Activated B cell treated with CpG ODN at 0.5 μM for 24 hours (primary cell): Measurements from ENCODE around the gene RC3H1. TPM values are rescaled to one million over a fixed set of nuclear protein-coding genes. Genes with fewer than 3 reads are reported as not detected.
"Not testable (repeated sequence)": the region's sequence is repeated elsewhere in the genome, so short reads cannot be mapped to it uniquely, and the experiment has no call there.

Source experiments
- ATAC-seq: fragments of 200-7000 bp; cut with Tn5 transposase; one replicate; pipeline ENCODE4 v1.10.0; 2021; ENCODE audit warnings: low read depth, mild to moderate bottlenecking, moderate library complexity
- CTCF ChIA-PET: fragments of 350-600 bp; sonication (Branson Sonifier 250); formaldehyde crosslinking; loops from one replicate; lab custom pipeline; 2021; ENCODE audit warnings: antibody characterized with exemption; lab: Charles Lee
- POLR2A ChIA-PET: fragments of 350-600 bp; sonication (Branson Sonifier 250); formaldehyde crosslinking; loops from one replicate; lab custom pipeline; 2021; ENCODE audit warnings: antibody characterized with exemption; lab: Charles Lee
- DNase-seq: peaks from one replicate; pipeline ENCODE4 v3.0.0; 2022
- H3K27ac Mint-ChIP-seq: one replicate; pipeline ENCODE4 v1.8.0; 2020; ENCODE audit warnings: mixed read lengths
- H3K27me3 Mint-ChIP-seq: one replicate; pipeline ENCODE4 v1.8.0; 2021; ENCODE audit warnings: mixed read lengths
- H3K36me3 Mint-ChIP-seq: one replicate; pipeline ENCODE4 v1.8.0; 2021; ENCODE audit warnings: low read depth, mixed read lengths
- H3K4me1 Mint-ChIP-seq: one replicate; pipeline ENCODE4 v1.8.0; 2021; ENCODE audit warnings: mixed read lengths
- H3K4me3 Mint-ChIP-seq: one replicate; pipeline ENCODE4 v1.8.0; 2020; ENCODE audit warnings: mild to moderate bottlenecking, mixed read lengths
- H3K9me3 Mint-ChIP-seq: one replicate; pipeline ENCODE4 v1.8.0; 2020; ENCODE audit warnings: mixed read lengths
- CTCF ChIP-seq: fragments of 200-600 bp; IDR thresholded peaks from one replicate; pipeline ENCODE4 v1.8.0; 2022; ENCODE audit warnings: antibody characterized with exemption, mild to moderate bottlenecking
- intact Hi-C: fragments of 100-400 bp; cut with micrococcal nuclease; formaldehyde crosslinking; loops from one replicate; pipeline ENCODE4 v1.15.1; 2024
- total RNA-seq: library from RNA; stranded (reverse); gene quantifications from 2 replicates; pipeline ENCODE4 v1.2.3, GENCODE V29; 2022

The RC3H1 gene
- 45.6 and 55.6 TPM in 2 replicates for total RNA-seq

GRCh38 chr1:174022080-174022975 is at the start of gene RC3H1:
TSS of gene RC3H1 (minus strand) at chr1:174022357. CDS start at chr1:173992985, 29,372 bp downstream.
- peak; percentile 88 for DNase-seq
- no peaks in the 10 kb centered on the region for H3K27me3 Mint-ChIP-seq
- peaks cover 42% of the 10 kb centered on the region for H3K4me1 Mint-ChIP-seq
- peaks cover 17% of the 10 kb centered on the region for H3K36me3 Mint-ChIP-seq
- no peak for TF ChIP-seq CTCF
- ChIA-PET POLR2A (interaction anchor here (0.6 to 2.3 kb wide), 29 partner anchors 9 to 1490 kb away, joined by 3 to 22 read pairs (median 5); partner anchors contain the start of genes CACYBP, CENPL, DARS2 and GAS5), CTCF (interaction anchor here (0.7 to 1.2 kb wide), 2 partner anchors 195 to 233 kb away, joined by 3 read pairs; no protein-coding TSS in a partner anchor)
- H3K27ac Mint-ChIP-seq: peak within 1 kb of the TSS; percentile 96
- peak within 1 kb of the TSS; percentile 97 for H3K4me3 Mint-ChIP-seq
- intact Hi-C loops: loop anchor here (1.0 to 5.0 kb wide), 10 partner anchors 137 to 1490 kb away; partner anchors contain the start of genes CACYBP, CENPL, DARS2 and MRPS14
- no peaks in the 10 kb centered on the region for H3K9me3 Mint-ChIP-seq
- ATAC-seq: peak; percentile 93

- CTCF ChIA-PET: no interaction called here
- H3K27me3 Mint-ChIP-seq: peaks cover 3% of the 10 kb centered on the region
- ATAC-seq (no peak), DNase-seq (no peak)
- H3K36me3 Mint-ChIP-seq: no peaks in the 10 kb centered on the region
- H3K9me3 Mint-ChIP-seq: no peaks in the 10 kb centered on the region
- H3K27ac Mint-ChIP-seq: no peak overlapping the region
- POLR2A ChIA-PET: no interaction called here
- TF ChIP-seq CTCF: no peak
- intact Hi-C loops: loop anchor here (5.0 kb wide), 1 partner anchor 638 kb away; no protein-coding TSS in a partner anchor
- no peak overlapping the region for H3K4me3 Mint-ChIP-seq
- no peaks in the 10 kb centered on the region for H3K4me1 Mint-ChIP-seq
Measured at GRCh38 chr1:174070614-174071013, 48.5 kb upstream of the RC3H1 start.

GRCh38 chr1:174068000-174068399 is 45.8 kb upstream of the RC3H1 start:
- ChIA-PET CTCF (no interaction called here), POLR2A (no interaction called here)
- Mint-ChIP-seq H3K27me3 (peaks cover 2% of the 10 kb centered on the region), H3K27ac (no peak overlapping the region), H3K4me3 (no peak overlapping the region), H3K36me3 (no peaks in the 10 kb centered on the region), H3K4me1 (no peaks in the 10 kb centered on the region), H3K9me3 (no peaks in the 10 kb centered on the region)
- TF ChIP-seq CTCF: no peak
- intact Hi-C loops: no loop called here
- ATAC-seq: no peak
- no peak for DNase-seq

- no peak for ATAC-seq
- no peak for DNase-seq
- TF ChIP-seq CTCF: no peak
- H3K4me1 Mint-ChIP-seq: peaks cover 5% of the 10 kb centered on the region
- no peaks in the 10 kb centered on the region for H3K9me3 Mint-ChIP-seq
- ChIA-PET CTCF (no interaction called here), POLR2A (no interaction called here)
- no peaks in the 10 kb centered on the region for H3K36me3 Mint-ChIP-seq
- no peak overlapping the region for H3K4me3 Mint-ChIP-seq
- intact Hi-C loops: no loop called here
- H3K27ac Mint-ChIP-seq: no peak overlapping the region
- peaks cover 2% of the 10 kb centered on the region for H3K27me3 Mint-ChIP-seq
Measured at GRCh38 chr1:174060090-174060489, 37.9 kb upstream of the RC3H1 start.

GRCh38 chr1:174058624-174059023 is 36.5 kb upstream of the RC3H1 start:
- Mint-ChIP-seq H3K27me3 (no peaks in the 10 kb centered on the region), H3K4me1 (peaks cover 5% of the 10 kb centered on the region), H3K27ac (no peak overlapping the region), H3K4me3 (no peak overlapping the region), H3K9me3 (no peaks in the 10 kb centered on the region), H3K36me3 (no peaks in the 10 kb centered on the region)
- ChIA-PET CTCF (no interaction called here), POLR2A (no interaction called here)
- DNase-seq (no peak), ATAC-seq (no peak)
- no peak for TF ChIP-seq CTCF
- intact Hi-C loops: no loop called here

- H3K36me3 Mint-ChIP-seq, POLR2A ChIA-PET: not testable (repeated sequence)
Measured at GRCh38 chr1:174056609-174057008, 34.5 kb upstream of the RC3H1 start.

GRCh38 chr1:174055797-174056196 is 33.6 kb upstream of the RC3H1 start:
- CTCF ChIA-PET, ATAC-seq, DNase-seq, H3K27ac Mint-ChIP-seq, POLR2A ChIA-PET, H3K9me3 Mint-ChIP-seq, H3K36me3 Mint-ChIP-seq, H3K4me1 Mint-ChIP-seq, H3K4me3 Mint-ChIP-seq, H3K27me3 Mint-ChIP-seq, intact Hi-C loops: not testable (repeated sequence)

More at GRCh38 chr1:174056609-174057008, 34.5 kb upstream of the RC3H1 start:
- H3K27me3 Mint-ChIP-seq, H3K4me3 Mint-ChIP-seq, H3K27ac Mint-ChIP-seq, ATAC-seq, H3K4me1 Mint-ChIP-seq, CTCF ChIA-PET, DNase-seq, H3K9me3 Mint-ChIP-seq, intact Hi-C loops: not testable (repeated sequence)
